Measurements from ENCODE around the gene KREMEN1. TPM values are rescaled to one million over a fixed set of nuclear protein-coding genes. Genes with fewer than 3 reads are reported as not detected.

KREMEN1 gene
- total RNA-seq, 1 experiment from 2014 or later = 5.8 TPM

DNA sequence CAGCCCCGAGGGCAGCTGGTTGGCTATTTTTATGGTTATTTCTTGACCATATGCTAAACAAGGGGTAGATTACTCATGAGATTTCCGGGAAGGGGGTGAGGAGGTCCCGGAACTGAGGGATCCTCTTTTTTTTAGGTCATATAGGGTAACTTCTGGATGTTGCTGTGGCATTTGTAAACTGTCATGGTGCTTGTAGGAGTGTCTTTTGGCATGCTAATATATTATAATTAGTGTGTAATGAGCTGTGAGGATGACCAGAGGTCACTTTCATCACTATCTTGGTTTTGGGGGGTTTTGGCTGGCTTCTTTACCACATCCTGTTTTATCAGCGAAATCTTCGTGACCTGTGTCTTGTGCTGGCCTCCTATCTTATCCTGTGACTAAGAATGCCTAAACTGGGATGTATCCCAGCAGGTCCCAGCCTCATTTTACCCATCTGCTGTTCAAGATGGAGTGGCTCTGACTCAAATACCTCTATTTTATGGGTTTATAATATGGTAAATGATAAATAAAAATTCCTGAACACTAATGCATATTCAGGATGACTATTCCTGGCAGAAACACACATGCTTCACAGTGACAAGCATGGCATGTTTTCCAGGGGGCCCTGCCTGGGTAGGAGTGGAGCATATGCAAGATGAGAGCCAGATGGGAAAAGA is 11.2 kb downstream of the KREMEN1 start:
- H3K27me3 Mint-ChIP-seq (ENCODE audit: low read depth) = no peaks in the 10 kb centered on the region
- ATAC-seq (peak; percentile 41; the same call in 1 of the 2 replicates), DNase-seq (ENCODE audit: low spot score) (no peak)
- H3K36me3 Mint-ChIP-seq = no peaks in the 10 kb centered on the region
- POLR2A ChIA-PET = interaction anchor here (0.6 kb wide), 1 partner anchor 11 kb away, joined by 4 read pairs; no protein-coding TSS in a partner anchor
- H3K9me3 Mint-ChIP-seq = no peaks in the 10 kb centered on the region
- no peak overlapping the region for H3K4me3 Mint-ChIP-seq
- H3K27ac Mint-ChIP-seq = no peak overlapping the region
- peaks cover 27% of the 10 kb centered on the region for H3K4me1 Mint-ChIP-seq
- CTCF ChIA-PET = interaction anchor here (1.6 to 2.0 kb wide), 2 partner anchors 12 to 70 kb away, joined by 4 to 7 read pairs; partner anchors contain the start of gene KREMEN1
- TF ChIP-seq, protein P1, sequence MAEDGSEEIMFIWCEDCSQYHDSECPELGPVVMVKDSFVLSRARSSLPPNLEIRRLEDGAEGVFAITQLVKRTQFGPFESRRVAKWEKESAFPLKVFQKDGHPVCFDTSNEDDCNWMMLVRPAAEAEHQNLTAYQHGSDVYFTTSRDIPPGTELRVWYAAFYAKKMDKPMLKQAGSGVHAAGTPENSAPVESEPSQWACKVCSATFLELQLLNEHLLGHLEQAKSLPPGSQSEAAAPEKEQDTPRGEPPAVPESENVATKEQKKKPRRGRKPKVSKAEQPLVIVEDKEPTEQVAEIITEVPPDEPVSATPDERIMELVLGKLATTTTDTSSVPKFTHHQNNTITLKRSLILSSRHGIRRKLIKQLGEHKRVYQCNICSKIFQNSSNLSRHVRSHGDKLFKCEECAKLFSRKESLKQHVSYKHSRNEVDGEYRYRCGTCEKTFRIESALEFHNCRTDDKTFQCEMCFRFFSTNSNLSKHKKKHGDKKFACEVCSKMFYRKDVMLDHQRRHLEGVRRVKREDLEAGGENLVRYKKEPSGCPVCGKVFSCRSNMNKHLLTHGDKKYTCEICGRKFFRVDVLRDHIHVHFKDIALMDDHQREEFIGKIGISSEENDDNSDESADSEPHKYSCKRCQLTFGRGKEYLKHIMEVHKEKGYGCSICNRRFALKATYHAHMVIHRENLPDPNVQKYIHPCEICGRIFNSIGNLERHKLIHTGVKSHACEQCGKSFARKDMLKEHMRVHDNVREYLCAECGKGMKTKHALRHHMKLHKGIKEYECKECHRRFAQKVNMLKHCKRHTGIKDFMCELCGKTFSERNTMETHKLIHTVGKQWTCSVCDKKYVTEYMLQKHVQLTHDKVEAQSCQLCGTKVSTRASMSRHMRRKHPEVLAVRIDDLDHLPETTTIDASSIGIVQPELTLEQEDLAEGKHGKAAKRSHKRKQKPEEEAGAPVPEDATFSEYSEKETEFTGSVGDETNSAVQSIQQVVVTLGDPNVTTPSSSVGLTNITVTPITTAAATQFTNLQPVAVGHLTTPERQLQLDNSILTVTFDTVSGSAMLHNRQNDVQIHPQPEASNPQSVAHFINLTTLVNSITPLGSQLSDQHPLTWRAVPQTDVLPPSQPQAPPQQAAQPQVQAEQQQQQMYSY (CRISPR knock-in tag; IDR thresholded peaks at IDR 0.05) = no peak
- TF ChIP-seq GTF2I (CRISPR knock-in tag; conservative IDR thresholded peaks at IDR 0.05) (no peak), ZNF423 (CRISPR knock-in tag; IDR thresholded peaks at IDR 0.05) (no peak), NR1H2 (CRISPR knock-in tag; IDR thresholded peaks at IDR 0.05) (no peak)
- TF ChIP-seq, protein P2, sequence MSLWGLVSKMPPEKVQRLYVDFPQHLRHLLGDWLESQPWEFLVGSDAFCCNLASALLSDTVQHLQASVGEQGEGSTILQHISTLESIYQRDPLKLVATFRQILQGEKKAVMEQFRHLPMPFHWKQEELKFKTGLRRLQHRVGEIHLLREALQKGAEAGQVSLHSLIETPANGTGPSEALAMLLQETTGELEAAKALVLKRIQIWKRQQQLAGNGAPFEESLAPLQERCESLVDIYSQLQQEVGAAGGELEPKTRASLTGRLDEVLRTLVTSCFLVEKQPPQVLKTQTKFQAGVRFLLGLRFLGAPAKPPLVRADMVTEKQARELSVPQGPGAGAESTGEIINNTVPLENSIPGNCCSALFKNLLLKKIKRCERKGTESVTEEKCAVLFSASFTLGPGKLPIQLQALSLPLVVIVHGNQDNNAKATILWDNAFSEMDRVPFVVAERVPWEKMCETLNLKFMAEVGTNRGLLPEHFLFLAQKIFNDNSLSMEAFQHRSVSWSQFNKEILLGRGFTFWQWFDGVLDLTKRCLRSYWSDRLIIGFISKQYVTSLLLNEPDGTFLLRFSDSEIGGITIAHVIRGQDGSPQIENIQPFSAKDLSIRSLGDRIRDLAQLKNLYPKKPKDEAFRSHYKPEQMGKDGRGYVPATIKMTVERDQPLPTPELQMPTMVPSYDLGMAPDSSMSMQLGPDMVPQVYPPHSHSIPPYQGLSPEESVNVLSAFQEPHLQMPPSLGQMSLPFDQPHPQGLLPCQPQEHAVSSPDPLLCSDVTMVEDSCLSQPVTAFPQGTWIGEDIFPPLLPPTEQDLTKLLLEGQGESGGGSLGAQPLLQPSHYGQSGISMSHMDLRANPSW (CRISPR knock-in tag; conservative IDR thresholded peaks at IDR 0.05; ENCODE audit: low read depth) = no peak
- TF ChIP-seq, protein P3, sequence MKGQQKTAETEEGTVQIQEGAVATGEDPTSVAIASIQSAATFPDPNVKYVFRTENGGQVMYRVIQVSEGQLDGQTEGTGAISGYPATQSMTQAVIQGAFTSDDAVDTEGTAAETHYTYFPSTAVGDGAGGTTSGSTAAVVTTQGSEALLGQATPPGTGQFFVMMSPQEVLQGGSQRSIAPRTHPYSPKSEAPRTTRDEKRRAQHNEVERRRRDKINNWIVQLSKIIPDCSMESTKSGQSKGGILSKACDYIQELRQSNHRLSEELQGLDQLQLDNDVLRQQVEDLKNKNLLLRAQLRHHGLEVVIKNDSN (CRISPR knock-in tag; IDR thresholded peaks at IDR 0.05) = no peak
- TF ChIP-seq, protein P4, sequence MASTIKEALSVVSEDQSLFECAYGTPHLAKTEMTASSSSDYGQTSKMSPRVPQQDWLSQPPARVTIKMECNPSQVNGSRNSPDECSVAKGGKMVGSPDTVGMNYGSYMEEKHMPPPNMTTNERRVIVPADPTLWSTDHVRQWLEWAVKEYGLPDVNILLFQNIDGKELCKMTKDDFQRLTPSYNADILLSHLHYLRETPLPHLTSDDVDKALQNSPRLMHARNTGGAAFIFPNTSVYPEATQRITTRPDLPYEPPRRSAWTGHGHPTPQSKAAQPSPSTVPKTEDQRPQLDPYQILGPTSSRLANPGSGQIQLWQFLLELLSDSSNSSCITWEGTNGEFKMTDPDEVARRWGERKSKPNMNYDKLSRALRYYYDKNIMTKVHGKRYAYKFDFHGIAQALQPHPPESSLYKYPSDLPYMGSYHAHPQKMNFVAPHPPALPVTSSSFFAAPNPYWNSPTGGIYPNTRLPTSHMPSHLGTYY (CRISPR knock-in tag; IDR thresholded peaks at IDR 0.05) = no peak
- TF ChIP-seq, protein P5, sequence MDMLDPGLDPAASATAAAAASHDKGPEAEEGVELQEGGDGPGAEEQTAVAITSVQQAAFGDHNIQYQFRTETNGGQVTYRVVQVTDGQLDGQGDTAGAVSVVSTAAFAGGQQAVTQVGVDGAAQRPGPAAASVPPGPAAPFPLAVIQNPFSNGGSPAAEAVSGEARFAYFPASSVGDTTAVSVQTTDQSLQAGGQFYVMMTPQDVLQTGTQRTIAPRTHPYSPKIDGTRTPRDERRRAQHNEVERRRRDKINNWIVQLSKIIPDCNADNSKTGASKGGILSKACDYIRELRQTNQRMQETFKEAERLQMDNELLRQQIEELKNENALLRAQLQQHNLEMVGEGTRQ (CRISPR knock-in tag; IDR thresholded peaks at IDR 0.05) = no peak
- TF ChIP-seq, protein P6, sequence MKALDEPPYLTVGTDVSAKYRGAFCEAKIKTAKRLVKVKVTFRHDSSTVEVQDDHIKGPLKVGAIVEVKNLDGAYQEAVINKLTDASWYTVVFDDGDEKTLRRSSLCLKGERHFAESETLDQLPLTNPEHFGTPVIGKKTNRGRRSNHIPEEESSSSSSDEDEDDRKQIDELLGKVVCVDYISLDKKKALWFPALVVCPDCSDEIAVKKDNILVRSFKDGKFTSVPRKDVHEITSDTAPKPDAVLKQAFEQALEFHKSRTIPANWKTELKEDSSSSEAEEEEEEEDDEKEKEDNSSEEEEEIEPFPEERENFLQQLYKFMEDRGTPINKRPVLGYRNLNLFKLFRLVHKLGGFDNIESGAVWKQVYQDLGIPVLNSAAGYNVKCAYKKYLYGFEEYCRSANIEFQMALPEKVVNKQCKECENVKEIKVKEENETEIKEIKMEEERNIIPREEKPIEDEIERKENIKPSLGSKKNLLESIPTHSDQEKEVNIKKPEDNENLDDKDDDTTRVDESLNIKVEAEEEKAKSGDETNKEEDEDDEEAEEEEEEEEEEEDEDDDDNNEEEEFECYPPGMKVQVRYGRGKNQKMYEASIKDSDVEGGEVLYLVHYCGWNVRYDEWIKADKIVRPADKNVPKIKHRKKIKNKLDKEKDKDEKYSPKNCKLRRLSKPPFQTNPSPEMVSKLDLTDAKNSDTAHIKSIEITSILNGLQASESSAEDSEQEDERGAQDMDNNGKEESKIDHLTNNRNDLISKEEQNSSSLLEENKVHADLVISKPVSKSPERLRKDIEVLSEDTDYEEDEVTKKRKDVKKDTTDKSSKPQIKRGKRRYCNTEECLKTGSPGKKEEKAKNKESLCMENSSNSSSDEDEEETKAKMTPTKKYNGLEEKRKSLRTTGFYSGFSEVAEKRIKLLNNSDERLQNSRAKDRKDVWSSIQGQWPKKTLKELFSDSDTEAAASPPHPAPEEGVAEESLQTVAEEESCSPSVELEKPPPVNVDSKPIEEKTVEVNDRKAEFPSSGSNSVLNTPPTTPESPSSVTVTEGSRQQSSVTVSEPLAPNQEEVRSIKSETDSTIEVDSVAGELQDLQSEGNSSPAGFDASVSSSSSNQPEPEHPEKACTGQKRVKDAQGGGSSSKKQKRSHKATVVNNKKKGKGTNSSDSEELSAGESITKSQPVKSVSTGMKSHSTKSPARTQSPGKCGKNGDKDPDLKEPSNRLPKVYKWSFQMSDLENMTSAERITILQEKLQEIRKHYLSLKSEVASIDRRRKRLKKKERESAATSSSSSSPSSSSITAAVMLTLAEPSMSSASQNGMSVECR (CRISPR knock-in tag; IDR thresholded peaks at IDR 0.05; ENCODE audit: borderline replicate concordance) = no peak

All from WTC11 (cell line).